DND-41 (cell line): ENCODE results near the gene PDZD11.

Experiments used
- CTCF ChIP-seq: IDR thresholded peaks from 2 replicates; pipeline ENCODE4 v1.5.1; 2012; ENCODE audit warnings: borderline replicate concordance, low read length, moderate library complexity, mild to moderate bottlenecking; ENCODE audit not compliant: poor library complexity, severe bottlenecking; ENCODE audit errors: extremely low read depth
- EZH2 ChIP-seq: IDR thresholded peaks from 3 replicates; pipeline ENCODE4 v1.6.1; 2012; ENCODE audit warnings: borderline replicate concordance, low read depth, mild to moderate bottlenecking, moderate library complexity, low read length, inconsistent platforms; ENCODE audit not compliant: severe bottlenecking

- no peak for TF ChIP-seq EZH2
- TF ChIP-seq CTCF, result no peak
Observed at GRCh38 chrX:70280573-70280972, 9.2 kb downstream of the PDZD11 start.
